ENCODE results near the gene PLAAT2. TPM values are rescaled to one million over a fixed set of nuclear protein-coding genes. Genes with fewer than 3 reads are reported as not detected.
"Not testable (repeated sequence)": the region's sequence is repeated elsewhere in the genome, so short reads cannot be mapped to it uniquely, and the experiment has no call there.

Gene PLAAT2
- total and polyA plus RNA-seq, 12 donors, result 0.35 to 3.7 TPM; not detected in 10

- TF ChIP-seq CTCF (IDR thresholded peaks at IDR 0.05), result no peak
- Histone ChIP-seq H3K9me3 (no peaks in the 10 kb centered on the region), H3K36me3 (peaks cover 0 to 100% (median 34%) of the 10 kb centered on the region in 9 donors), H3K27me3 (no peaks in the 10 kb centered on the region), H3K27ac (no peak overlapping the region), H3K4me3 (no peak overlapping the region), H3K4me1 (peaks cover 0 to 11% (median 0%) of the 10 kb centered on the region in 9 donors)
- 27 to 31% methylated on average over 3 of the region's 3 CpGs for WGBS, 2 donors
- no peak for DNase-seq
- ATAC-seq, result peak in 2 of 8 donors; percentile 38 to 70
- intact Hi-C loops (cut with DNase I), result no loop called here
Observed at GRCh38 chr11:63589000-63589399, 25.8 kb upstream of the PLAAT2 start.

- Histone ChIP-seq H3K4me3 (no peak overlapping the region), H3K9me3 (peaks cover 0 to 7% (median 2%) of the 10 kb centered on the region in 11 donors), H3K36me3 (peaks cover 0 to 100% (median 42%) of the 10 kb centered on the region in 9 donors), H3K27me3 (no peaks in the 10 kb centered on the region), H3K27ac (no peak overlapping the region), H3K4me1 (peaks cover 0 to 11% (median 0%) of the 10 kb centered on the region in 9 donors)
- intact Hi-C loops (cut with DNase I), result no loop called here
- no peak for DNase-seq
- TF ChIP-seq CTCF (IDR thresholded peaks at IDR 0.05), result no peak
- no peak for ATAC-seq
- WGBS, 2 donors, result 83 to 90% methylated on average over 6 of the region's 6 CpGs
Observed at GRCh38 chr11:63586451-63587166, 23.4 kb upstream of the PLAAT2 start.

- intact Hi-C loops (cut with DNase I), result no loop called here
- Histone ChIP-seq H3K27me3 (no peaks in the 10 kb centered on the region), H3K36me3 (peaks cover 0 to 89% (median 55%) of the 10 kb centered on the region in 9 donors), H3K9me3 (peaks cover 0 to 33% (median 11%) of the 10 kb centered on the region in 11 donors), H3K4me3 (no peak overlapping the region), H3K4me1 (peaks cover 0 to 10% (median 0%) of the 10 kb centered on the region in 9 donors), H3K27ac (peak overlapping the region in 1 of 10 donors; percentile 24)
- no peak for TF ChIP-seq CTCF (IDR thresholded peaks at IDR 0.05)
- DNase-seq (no peak), ATAC-seq (no peak)
Observed at GRCh38 chr11:63583357-63583677, 20.1 kb upstream of the PLAAT2 start.

GRCh38 chr11:63581224-63581623 lies 18.0 kb upstream of the PLAAT2 start:
- DNase-seq; H3K27me3 ChIP-seq; intact Hi-C loops (cut with DNase I); H3K27ac ChIP-seq; ATAC-seq; H3K4me3 ChIP-seq: not testable (repeated sequence)
- WGBS, 2 donors, result 87 to 88% methylated on average over 7 of the region's 7 CpGs
- H3K9me3 ChIP-seq, result peaks cover 0 to 33% (median 11%) of the 10 kb centered on the region in 11 donors
- H3K4me1 ChIP-seq, result peaks cover 0 to 10% (median 0%) of the 10 kb centered on the region in 9 donors
- H3K36me3 ChIP-seq, result peaks cover 0 to 81% (median 40%) of the 10 kb centered on the region in 9 donors

- H3K4me3 ChIP-seq, H3K27me3 ChIP-seq, H3K27ac ChIP-seq, ATAC-seq, DNase-seq: not testable (repeated sequence)
- 94 to 96% methylated on average over 2 of the region's 3 CpGs for WGBS, 2 donors
- H3K36me3 ChIP-seq, result peaks cover 0 to 57% (median 33%) of the 10 kb centered on the region in 9 donors
- H3K9me3 ChIP-seq, result peaks cover 0 to 33% (median 11%) of the 10 kb centered on the region in 11 donors
- H3K4me1 ChIP-seq, result peaks cover 5 to 26% (median 16%) of the 10 kb centered on the region in 9 donors
- intact Hi-C loops (cut with DNase I), result loop anchor here in 1 of 10 donors (5.0 kb wide), 2 partner anchors 33 to 42 kb away; partner anchors contain the start of genes PLAAT3 and PLAAT4
Observed at GRCh38 chr11:63578882-63579281, 15.7 kb upstream of the PLAAT2 start.
